A673 (cell line): ENCODE measurements around the gene CYP2A6.

ENCODE experiments used
- CTCF ChIP-seq: fragments of 300-800, 200-600 bp; sonication (generic); conservative IDR thresholded peaks from 2 replicates; pipeline ENCODE4 v1.5.1; 2017; ENCODE audit warnings: low read depth, mild to moderate bottlenecking, antibody characterized with exemption, low read length, moderate library complexity, mixed read lengths
- EZH2 ChIP-seq: fragments of 200-600 bp; sonication (generic); IDR thresholded peaks from 2 replicates; pipeline ENCODE4 v1.6.1; 2017; ENCODE audit warnings: borderline replicate concordance, low read depth, mild to moderate bottlenecking, mixed read lengths, antibody characterized with exemption, low read length; ENCODE audit not compliant: poor library complexity, severe bottlenecking

- TF ChIP-seq CTCF = no peak
- no peak for TF ChIP-seq EZH2
These were observed 50.5 kb downstream of the CYP2A6 start for GRCh38 chr19:40799558-40800338.
